Mesodermal cell (in vitro differentiated cells): Measurements from ENCODE around the gene ANKDD1A.

Source experiments
- H3K27ac ChIP-seq: 2 replicates; pipeline ENCODE4 v1.7.0; 2013; ENCODE audit warnings: mild to moderate bottlenecking, low read depth, low read length, moderate library complexity; ENCODE audit not compliant: severe bottlenecking
- H3K36me3 ChIP-seq: 2 replicates; pipeline ENCODE4 v1.7.1; 2013; ENCODE audit warnings: mild to moderate bottlenecking, low read length, moderate library complexity; ENCODE audit not compliant: control insufficient read depth, insufficient read depth
- H3K4me1 ChIP-seq: one replicate; pipeline ENCODE4 v1.7.1; 2013; ENCODE audit warnings: mild to moderate bottlenecking, low read length; ENCODE audit not compliant: insufficient read depth, control insufficient read depth, poor library complexity, severe bottlenecking
- H3K4me3 ChIP-seq: 2 replicates; pipeline ENCODE4 v1.7.0; 2013; ENCODE audit warnings: low read length, control low read depth, mild to moderate bottlenecking; ENCODE audit not compliant: insufficient read depth, poor library complexity, severe bottlenecking; ENCODE audit errors: extremely low read depth
- H3K9me3 ChIP-seq: 2 replicates; pipeline ENCODE4 v1.7.1; 2013; ENCODE audit warnings: mild to moderate bottlenecking, low read length, moderate library complexity; ENCODE audit not compliant: control insufficient read depth
- WGBS, 2 experiments: methylation state at CpG; one replicate each; pipeline ENCODE4 v1.1.5; 2013; ENCODE audit warnings: missing lambda C conversion rate in 2 of 2; ENCODE audit not compliant: insufficient coverage in 2 of 2; 5-methylcytosine and 5-hydroxymethylcytosine counted together

ANKDD1A gene

DNA sequence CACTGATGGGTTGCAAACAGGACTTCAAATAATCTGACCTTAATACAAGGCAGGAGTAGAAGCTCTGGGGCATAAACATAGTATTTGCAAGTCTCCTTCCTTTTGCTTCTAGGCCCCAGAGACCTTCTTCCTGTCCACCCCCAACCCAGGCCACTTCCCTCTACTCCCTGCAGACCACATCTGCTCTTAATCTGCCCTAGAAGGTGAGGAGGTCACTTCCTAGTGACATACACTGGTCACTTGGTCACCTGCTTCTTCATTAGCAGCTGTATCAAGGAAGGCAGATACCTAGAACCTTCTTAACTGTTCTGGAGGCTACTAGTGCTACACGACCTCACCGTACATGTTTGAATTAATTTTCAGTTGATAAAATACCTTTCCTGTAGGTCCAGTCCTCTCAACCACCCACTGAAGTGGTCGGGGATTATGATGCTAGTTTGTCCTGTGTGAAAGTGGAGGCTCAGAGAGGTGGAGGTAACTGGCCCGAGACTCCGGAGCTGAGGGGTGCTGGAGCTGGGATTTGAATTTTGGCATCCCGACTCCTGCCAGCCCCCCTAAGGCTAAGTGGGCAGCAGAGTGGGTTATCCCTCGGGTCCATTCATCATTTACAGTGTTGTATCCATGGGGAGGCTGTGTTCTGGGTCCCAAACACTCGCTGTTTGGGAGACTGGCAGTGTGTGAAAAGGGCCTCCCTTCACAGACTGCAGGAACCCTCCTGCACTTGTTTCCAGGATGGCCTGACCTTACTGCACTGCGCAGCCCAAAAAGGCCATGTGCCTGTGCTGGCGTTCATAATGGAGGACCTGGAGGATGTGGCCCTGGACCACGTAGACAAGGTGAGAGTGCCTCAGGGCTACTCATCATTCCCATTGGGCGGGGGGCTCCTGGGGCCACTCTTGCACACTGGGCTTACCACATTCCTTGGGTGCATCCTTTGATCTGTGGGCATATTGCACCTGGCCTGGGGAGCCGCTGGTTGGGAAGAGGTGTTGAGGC, 13.9 kb downstream of the ANKDD1A start:
- WGBS, 2 experiments = 96 to 99% methylated on average over 10 to 11 of the region's 13 CpGs
- H3K36me3 ChIP-seq = no peaks in the 10 kb centered on the region

DNA sequence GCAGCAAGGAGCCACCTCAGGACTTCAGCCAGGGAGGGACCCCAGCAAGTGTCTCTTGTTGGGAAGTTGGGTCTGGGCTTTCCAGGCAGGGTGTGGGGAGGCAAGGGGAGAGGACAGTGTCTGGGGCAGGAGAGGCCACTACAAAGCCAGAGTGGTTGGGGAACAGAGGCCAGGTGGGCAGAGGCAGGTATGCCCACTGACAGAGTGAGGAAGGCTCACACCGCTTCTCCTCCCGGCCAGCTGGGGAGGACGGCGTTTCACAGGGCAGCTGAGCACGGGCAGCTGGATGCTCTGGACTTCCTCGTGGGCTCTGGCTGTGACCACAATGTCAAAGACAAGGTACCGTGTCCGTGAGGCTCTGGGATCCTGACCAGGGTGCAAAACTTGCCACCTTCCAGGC, 15.0 kb downstream of the ANKDD1A start:
- H3K9me3 ChIP-seq = no peaks in the 10 kb centered on the region
- H3K27ac ChIP-seq = no peak overlapping the region
- no peaks in the 10 kb centered on the region for H3K36me3 ChIP-seq
- H3K4me1 ChIP-seq = peaks cover 5% of the 10 kb centered on the region
- WGBS, 2 experiments = 95 to 97% methylated on average over 8 of the region's 8 CpGs
- no peak overlapping the region for H3K4me3 ChIP-seq

More for the DNA sequence above, 13.9 kb downstream of the ANKDD1A start:
- Histone ChIP-seq H3K4me3 (no peak overlapping the region), H3K27ac (no peak overlapping the region), H3K4me1 (no peaks in the 10 kb centered on the region), H3K9me3 (no peaks in the 10 kb centered on the region)

DNA sequence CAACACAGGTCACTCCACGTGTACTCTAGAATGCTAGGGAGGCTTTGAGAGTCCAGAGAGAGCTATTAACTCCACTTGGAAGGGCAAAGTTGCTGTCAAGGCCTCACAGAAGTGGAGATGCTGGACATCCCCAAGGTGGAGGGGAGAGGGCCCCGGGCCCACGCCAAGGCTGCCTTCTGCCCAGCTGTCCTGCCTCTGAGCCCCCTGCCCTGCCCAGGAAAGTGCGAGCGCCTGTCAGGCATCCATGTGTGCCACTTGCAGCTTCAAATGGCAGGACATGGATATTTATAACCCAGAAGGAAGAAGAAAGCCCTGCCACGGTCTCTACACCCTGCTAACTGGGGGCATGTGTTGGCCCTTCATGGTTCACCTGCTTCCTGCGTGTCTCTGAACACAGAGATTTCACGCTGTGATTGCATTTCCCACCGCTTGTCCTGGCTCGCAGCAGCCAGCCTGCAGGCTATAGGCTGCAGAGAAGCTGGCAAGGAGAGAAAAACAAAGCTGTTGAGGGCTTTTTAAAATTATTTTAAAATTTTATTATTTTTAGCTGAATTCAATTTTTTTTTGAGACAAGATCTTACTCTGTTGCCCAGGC, 17.0 kb downstream of the ANKDD1A start:
- Histone ChIP-seq H3K4me1 (peaks cover 5% of the 10 kb centered on the region), H3K36me3 (no peaks in the 10 kb centered on the region), H3K4me3 (no peak overlapping the region), H3K9me3 (no peaks in the 10 kb centered on the region), H3K27ac (no peak overlapping the region)
- WGBS, 2 experiments = 94 to 95% methylated on average over 8 to 10 of the region's 10 CpGs

DNA sequence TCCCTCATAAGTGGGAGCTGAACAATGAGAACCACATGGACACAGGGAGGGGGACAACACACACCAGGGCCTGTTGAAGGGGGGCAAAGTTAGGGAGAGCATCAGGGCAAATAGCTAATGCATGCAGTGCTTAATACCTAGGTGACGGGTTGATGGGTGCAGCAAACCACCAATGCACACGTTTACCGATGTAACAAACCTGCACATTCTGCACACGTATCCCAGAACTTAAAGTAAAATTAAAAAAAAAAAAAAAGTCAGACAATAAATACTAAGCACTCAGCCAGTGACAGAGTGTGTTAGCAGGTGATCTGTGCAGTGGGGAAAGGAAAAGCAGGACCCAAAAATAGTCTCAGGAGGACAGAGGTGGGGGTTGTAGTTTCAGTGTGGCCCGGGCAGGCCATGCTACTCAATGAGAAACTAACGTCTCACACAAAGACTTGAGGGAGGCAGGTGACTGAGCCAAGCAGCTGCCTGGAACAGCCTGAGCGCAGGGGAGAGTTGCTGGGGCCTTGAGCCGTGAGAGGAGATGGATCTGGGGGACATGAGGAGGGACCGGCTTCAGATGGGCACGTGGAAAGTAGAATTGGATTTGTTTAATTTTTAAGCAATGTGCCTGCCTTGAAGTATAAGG, 18.4 kb downstream of the ANKDD1A start:
- no peak overlapping the region for H3K4me3 ChIP-seq
- peaks cover 5% of the 10 kb centered on the region for H3K4me1 ChIP-seq
- H3K36me3 ChIP-seq = no peaks in the 10 kb centered on the region
- 94 to 95% methylated on average over 7 of the region's 10 CpGs for WGBS, 2 experiments
- no peak overlapping the region for H3K27ac ChIP-seq
- no peaks in the 10 kb centered on the region for H3K9me3 ChIP-seq

DNA sequence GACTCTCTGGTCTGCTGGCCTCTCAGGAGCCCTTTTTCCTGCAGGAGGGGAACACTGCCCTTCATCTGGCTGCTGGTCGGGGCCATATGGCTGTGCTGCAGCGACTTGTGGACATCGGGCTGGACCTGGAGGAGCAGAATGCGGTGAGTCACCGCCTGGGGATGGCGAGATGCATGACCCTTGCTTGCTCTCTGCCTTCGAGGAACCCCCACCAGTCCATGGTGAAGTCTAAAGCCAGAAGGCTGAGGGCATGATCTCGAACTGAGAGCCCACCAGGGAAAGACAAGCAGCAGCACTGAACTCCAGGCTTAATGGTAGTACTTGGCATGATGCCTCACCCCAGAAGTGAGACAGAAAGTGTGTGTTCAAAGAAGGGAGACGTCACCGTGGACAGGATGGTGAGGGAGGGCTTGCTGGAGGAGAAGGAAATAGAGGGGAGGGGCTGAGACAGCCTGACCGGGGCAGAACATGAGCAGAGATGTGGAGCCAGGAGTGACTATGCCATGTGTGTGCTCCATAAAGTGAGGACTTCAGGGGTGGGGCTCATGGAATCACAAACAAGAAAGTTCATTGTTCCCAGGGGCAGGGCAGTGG, 19.2 kb downstream of the ANKDD1A start:
- Histone ChIP-seq H3K9me3 (no peaks in the 10 kb centered on the region), H3K4me3 (no peak overlapping the region), H3K4me1 (peaks cover 5% of the 10 kb centered on the region), H3K27ac (no peak overlapping the region), H3K36me3 (no peaks in the 10 kb centered on the region)
- WGBS, 2 experiments = 86 to 87% methylated on average over 10 to 11 of the region's 11 CpGs

DNA sequence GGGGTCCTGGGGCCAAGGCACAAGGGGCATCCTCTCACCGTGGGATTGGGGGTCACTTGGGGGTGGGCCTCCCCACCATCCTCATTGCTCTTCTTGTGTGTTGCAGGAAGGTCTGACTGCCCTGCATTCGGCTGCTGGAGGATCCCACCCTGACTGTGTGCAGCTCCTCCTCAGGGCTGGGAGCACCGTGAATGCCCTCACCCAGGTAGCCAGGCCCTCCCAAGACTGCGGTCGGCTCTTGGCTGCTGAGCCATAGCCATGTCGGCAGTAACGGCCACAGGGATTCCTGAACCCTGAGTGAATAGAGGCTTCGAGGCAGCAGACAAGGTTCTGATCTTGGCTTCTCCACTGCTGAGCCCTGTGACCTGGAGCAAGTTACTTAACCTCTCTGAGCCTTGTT, 19.7 kb downstream of the ANKDD1A start:
- 93 to 98% methylated on average over 8 of the region's 8 CpGs for WGBS, 2 experiments

DNA sequence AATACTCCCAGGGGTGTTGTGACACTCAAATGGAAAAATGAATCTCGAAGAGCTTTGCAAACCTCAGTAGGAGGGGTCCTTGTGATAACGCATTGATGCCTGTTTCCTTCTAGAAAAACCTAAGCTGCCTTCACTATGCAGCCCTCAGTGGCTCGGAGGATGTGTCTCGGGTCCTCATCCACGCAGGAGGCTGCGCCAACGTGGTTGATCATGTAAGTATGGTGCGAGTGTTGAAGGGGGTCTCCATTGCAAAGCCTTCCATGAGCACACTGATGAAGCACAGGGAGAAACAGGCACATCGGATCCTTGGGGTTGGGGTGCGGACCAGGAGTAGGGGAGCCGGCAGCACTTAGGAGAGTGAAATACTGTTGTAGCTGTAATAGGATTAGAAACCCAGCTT, 22.3 kb downstream of the ANKDD1A start:
- H3K9me3 ChIP-seq = no peaks in the 10 kb centered on the region
- 96 to 97% methylated on average over 10 of the region's 11 CpGs for WGBS, 2 experiments
- no peak overlapping the region for H3K4me3 ChIP-seq
- H3K4me1 ChIP-seq = peaks cover 5% of the 10 kb centered on the region
- no peaks in the 10 kb centered on the region for H3K36me3 ChIP-seq
- H3K27ac ChIP-seq = no peak overlapping the region

More for the DNA sequence above, 19.7 kb downstream of the ANKDD1A start:
- Histone ChIP-seq H3K9me3 (no peaks in the 10 kb centered on the region), H3K27ac (no peak overlapping the region), H3K36me3 (no peaks in the 10 kb centered on the region), H3K4me1 (peaks cover 5% of the 10 kb centered on the region), H3K4me3 (no peak overlapping the region)

DNA sequence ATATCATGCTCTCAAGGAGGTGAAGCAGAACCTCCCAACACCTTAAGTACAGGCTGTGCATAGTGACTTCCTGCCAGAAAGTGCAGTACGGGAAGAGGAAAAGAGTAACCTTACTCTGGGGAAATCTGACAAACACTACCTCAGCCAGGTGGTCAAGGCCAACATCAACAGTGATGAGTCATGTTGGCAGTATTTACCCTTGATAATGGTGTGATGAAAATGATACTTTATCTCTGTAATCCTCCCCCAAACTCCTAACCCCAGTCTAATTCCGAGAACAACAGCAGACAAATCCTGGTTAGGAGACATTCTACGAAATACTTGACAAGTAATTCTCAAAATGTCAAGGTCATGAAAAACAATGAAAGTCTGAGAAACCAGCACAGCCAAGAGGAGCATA, 26.5 kb downstream of the ANKDD1A start:
- Histone ChIP-seq H3K4me1 (no peaks in the 10 kb centered on the region), H3K27ac (no peak overlapping the region), H3K4me3 (no peak overlapping the region), H3K36me3 (no peaks in the 10 kb centered on the region), H3K9me3 (no peaks in the 10 kb centered on the region)
- 85 to 100% methylated on average over 2 of the region's 3 CpGs for WGBS, 2 experiments

DNA sequence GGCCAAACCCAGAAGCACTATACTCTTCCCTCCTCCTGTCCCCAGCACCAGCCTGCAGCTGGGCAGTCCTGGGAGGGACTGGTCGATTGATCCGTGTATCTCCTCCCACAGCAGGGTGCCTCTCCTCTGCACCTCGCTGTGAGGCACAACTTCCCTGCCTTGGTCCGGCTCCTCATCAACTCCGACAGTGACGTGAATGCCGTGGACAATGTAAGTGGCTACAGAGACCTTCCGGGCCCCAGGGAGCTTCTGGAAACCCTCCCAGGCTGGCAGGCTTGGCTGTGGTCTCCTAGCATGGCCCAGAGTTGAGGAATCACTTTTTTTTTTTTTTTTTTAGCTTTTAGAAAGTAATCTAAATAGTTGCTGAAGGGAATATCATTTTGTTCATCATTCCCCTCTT, 30.7 kb downstream of the ANKDD1A start:
- Histone ChIP-seq H3K36me3 (no peaks in the 10 kb centered on the region), H3K9me3 (no peaks in the 10 kb centered on the region), H3K27ac (no peak overlapping the region), H3K4me1 (no peaks in the 10 kb centered on the region), H3K4me3 (no peak overlapping the region)
- WGBS, 2 experiments = 72 to 78% methylated on average over 8 of the region's 8 CpGs

DNA sequence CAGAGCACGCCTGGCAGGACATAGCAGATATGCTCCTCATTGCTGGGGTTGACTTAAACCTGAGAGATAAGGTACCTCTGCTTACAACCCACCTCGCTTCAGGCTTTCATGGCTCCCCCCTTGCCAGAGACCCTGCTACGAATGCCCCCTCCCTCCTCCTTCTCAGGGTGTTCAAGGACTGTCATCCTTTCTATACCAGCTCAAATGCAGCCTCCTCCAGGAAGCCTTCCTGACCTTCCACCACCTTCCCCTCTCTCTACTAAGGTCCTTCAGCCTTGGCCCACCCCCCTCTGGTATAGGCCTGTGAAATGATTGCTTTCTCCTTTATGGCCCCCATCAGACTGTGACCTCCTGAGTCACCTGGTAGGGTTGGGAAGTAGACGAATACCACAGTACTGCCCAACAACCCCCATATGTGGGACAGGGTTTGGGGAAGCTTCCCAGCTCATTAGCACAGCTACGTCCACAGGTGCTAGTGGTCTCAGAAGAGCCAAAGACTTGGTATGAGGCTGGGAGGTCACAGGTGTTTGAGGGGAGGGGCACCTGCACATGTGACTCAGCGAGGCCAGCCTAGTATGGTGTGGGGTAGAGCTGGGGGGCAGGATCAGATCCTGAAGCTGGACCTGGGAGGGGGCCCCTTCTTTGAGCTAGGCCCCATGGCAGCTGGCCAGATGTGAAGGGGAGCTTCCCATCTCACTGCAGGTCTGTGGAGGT, 32.0 kb downstream of the ANKDD1A start:
- 86 to 93% methylated on average over 1 to 5 of the region's 6 CpGs for WGBS, 2 experiments
- Histone ChIP-seq H3K36me3 (no peaks in the 10 kb centered on the region), H3K4me3 (no peak overlapping the region), H3K27ac (no peak overlapping the region), H3K9me3 (no peaks in the 10 kb centered on the region), H3K4me1 (no peaks in the 10 kb centered on the region)
